ENCODE measurements around the gene SMTNL1.

SMTNL1 gene

GRCh38 chr11:57599381-57599780 is 62.0 kb downstream of the SMTNL1 start:
- no peak overlapping the region for H3K4me3 ChIP-seq (ENCODE audit: low read depth, low read length)
- no peak for TF ChIP-seq CTCF (IDR thresholded peaks at IDR 0.05; ENCODE audit: control insufficient read depth, extremely low read depth, insufficient read depth)
- no peak for DNase-seq (ENCODE audit: low read depth)

All from LNCaP clone FGC (cell line).